Adrenal gland (tissue), 12 donors: ENCODE measurements around the gene TIMM21. TPM values are rescaled to one million over a fixed set of nuclear protein-coding genes. Genes with fewer than 3 reads are reported as not detected.

Source experiments
- DNase-seq, 7 donors: peaks; one replicate each; pipeline ENCODE4 v3.0.0-alpha.2; 2019 to 2020
- H3K27ac ChIP-seq, 5 donors: fragments of 200-600 bp; sonication (generic) in 4 of 5; 1 replicate in 3 of 5; 2 replicates in 2 of 5; pipeline versions ENCODE4 v1.5.1 to v1.8.0; 2016 to 2020; ENCODE audit warnings: mild to moderate bottlenecking in 1 of 5
- H3K27me3 ChIP-seq: fragments of 200-600 bp; 2 replicates; pipeline ENCODE4 v1.8.0; 2021
- H3K36me3 ChIP-seq, 2 donors: fragments of 200-600 bp; replicated peaks in 1 of 2; 1 replicate in 1 of 2; 2 replicates in 1 of 2; pipeline versions ENCODE4 v1.5.1 to v1.8.0; 2018 to 2022
- H3K4me1 ChIP-seq, 2 donors: fragments of 200-600 bp; replicated peaks in 1 of 2; 1 replicate in 1 of 2; 2 replicates in 1 of 2; pipeline versions ENCODE4 v1.5.1 to v1.8.0; 2018 to 2021
- H3K4me3 ChIP-seq, 4 donors: fragments of 200-600 bp; sonication (generic) in 3 of 4; one replicate each; pipeline ENCODE4 v1.5.1; 2016 to 2018
- H3K9me3 ChIP-seq, 3 donors: fragments of 200-600 bp; sonication (generic) in 1 of 3; replicated peaks in 1 of 3; 1 replicate in 2 of 3; 2 replicates in 1 of 3; pipeline versions ENCODE4 v1.5.1 to v1.8.0; 2016 to 2021
- POLR2A ChIP-seq, 2 donors: fragments of 450-650 bp; IDR thresholded peaks; one replicate each; pipeline ENCODE4 v1.6.1; 2017; ENCODE audit warnings: antibody characterized with exemption in 2 of 2, mild to moderate bottlenecking in 2 of 2, moderate library complexity in 1 of 2
- WGBS, 4 donors: extraction: QIAGEN DNeasy Blood & Tissue Kit in 2 of 4; methylation state at CpG; one replicate each; pipeline versions ENCODE4 v1.1.5 to v1.1.7; 2013 to 2017; 5-methylcytosine and 5-hydroxymethylcytosine counted together
- intact Hi-C, 2 donors: fragments of 100-400 bp; cut with DNase I; formaldehyde crosslinking; loops; one replicate each; pipeline versions ENCODE4 v1.14.1 to v1.15.0; 2022 to 2023
- polyA plus RNA-seq, 3 donors: library from polyadenylated mRNA; stranded (reverse); fragments of 200-250 nt in 2 of 3; fragments of 350-450 nt in 1 of 3; fragmentation: Illumina TruSeq in 1 of 3; extraction: RNeasy Lipid Tissue Mini Kit (QIAGEN cat#74804) in 1 of 3; gene quantifications; one replicate each; pipeline ENCODE4 v1.2.3, GENCODE V29; 2013 to 2014
- total RNA-seq, 9 donors: library from RNA; depleted of rRNA in 4 of 9; stranded (reverse); fragments of >200 nt in 4 of 9; fragments of 120-200 nt in 1 of 9; fragmentation: NEBNext Ultra II Directional in 1 of 9; extraction: Animal tissue kit (Norgen Biotek cat#: 25700) in 1 of 9; gene quantifications; one replicate each; pipeline versions ENCODE4 v1.1.0 to v1.2.4, GENCODE V29; 2013 to 2023
- TF ChIP-seq, protein P1 (sequence below), 6 experiments: fragments of 450-650 bp in 4 of 6; fragments of 200-600 bp in 2 of 6; sonication (generic) in 1 of 6; IDR thresholded peaks; 1 replicate in 5 of 6; 2 replicates in 1 of 6; pipeline versions ENCODE4 v1.5.1 to v1.8.0; 2016 to 2021; ENCODE audit warnings: antibody characterized with exemption in 6 of 6, mild to moderate bottlenecking in 2 of 6, moderate library complexity in 1 of 6
- donor health status: healthy with polysubstance abuse.
- donor health status: Bipolar disorder and iron deficiency.
- donor health status: DM: yes; HTN: yes; CAD: no.
- donor health status: DM: no; HTN: no; CAD: no.
- donor health status: DM: no; HTN: no; CAD: no.
- donor health status: DM: yes; HTN: yes; CAD: no.

The TIMM21 gene
- total and polyA plus RNA-seq, 12 donors = 7.1 to 102 (median 34.2) TPM

DNA sequence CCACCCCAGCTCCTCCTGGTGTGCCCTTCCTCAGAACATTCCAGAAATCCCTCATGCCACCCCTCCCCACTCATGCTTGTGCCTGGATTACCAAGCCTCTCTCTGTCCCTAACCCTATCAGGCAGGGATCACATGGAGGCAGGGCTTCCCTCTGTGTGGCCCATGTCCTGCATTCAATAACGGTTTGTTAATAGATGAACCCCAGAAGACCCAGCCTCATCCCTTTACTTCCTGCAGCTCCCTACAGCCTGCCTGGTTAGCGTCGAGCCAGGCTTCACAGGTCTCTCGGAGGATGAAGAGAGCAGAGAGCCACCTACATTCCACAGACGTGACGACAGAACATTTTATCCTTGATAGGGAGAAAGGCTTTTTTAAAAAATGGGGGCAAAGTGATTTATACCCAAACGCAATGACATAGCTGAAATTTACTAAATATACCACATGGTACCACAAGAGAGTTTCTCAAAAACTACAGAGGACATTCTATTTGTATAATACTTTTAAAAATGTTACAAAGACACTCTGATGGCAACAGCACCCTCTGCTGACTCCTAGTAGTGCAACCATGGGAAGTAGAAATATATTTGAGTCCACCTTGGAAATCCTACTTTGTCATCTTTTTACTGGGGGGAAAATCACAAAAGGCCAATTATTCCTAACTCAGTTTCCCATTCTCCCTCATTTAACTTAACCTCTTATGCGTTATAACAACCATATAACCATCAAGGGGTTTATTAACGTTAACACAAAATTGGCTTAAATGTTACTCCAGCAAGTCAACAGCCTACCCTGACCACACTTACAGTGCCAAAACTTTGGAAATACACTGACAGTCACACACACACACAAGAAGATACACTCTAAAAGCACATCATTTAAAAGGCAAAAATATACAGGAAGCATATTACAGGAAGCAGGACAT, 31.4 kb upstream of the TIMM21 start:
- H3K36me3 ChIP-seq = no peaks in the 10 kb centered on the region
- DNase-seq = peak in 1 of 7 donors; percentile 4
- TF ChIP-seq, protein P1, sequence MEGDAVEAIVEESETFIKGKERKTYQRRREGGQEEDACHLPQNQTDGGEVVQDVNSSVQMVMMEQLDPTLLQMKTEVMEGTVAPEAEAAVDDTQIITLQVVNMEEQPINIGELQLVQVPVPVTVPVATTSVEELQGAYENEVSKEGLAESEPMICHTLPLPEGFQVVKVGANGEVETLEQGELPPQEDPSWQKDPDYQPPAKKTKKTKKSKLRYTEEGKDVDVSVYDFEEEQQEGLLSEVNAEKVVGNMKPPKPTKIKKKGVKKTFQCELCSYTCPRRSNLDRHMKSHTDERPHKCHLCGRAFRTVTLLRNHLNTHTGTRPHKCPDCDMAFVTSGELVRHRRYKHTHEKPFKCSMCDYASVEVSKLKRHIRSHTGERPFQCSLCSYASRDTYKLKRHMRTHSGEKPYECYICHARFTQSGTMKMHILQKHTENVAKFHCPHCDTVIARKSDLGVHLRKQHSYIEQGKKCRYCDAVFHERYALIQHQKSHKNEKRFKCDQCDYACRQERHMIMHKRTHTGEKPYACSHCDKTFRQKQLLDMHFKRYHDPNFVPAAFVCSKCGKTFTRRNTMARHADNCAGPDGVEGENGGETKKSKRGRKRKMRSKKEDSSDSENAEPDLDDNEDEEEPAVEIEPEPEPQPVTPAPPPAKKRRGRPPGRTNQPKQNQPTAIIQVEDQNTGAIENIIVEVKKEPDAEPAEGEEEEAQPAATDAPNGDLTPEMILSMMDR (IDR thresholded peaks at IDR 0.05) = peak in 5 of 6 experiments; percentile 6 to 51 (median 42)
- TF ChIP-seq POLR2A (IDR thresholded peaks at IDR 0.05) = no peak
- no peaks in the 10 kb centered on the region for H3K27me3 ChIP-seq
- no peak overlapping the region for H3K4me3 ChIP-seq
- no peaks in the 10 kb centered on the region for H3K4me1 ChIP-seq
- 38 to 48% (median 41%) methylated on average over 9 of the region's 9 CpGs for WGBS, 4 donors
- H3K9me3 ChIP-seq = no peaks in the 10 kb centered on the region
- no peak overlapping the region for H3K27ac ChIP-seq
- intact Hi-C loops = no loop called here

DNA sequence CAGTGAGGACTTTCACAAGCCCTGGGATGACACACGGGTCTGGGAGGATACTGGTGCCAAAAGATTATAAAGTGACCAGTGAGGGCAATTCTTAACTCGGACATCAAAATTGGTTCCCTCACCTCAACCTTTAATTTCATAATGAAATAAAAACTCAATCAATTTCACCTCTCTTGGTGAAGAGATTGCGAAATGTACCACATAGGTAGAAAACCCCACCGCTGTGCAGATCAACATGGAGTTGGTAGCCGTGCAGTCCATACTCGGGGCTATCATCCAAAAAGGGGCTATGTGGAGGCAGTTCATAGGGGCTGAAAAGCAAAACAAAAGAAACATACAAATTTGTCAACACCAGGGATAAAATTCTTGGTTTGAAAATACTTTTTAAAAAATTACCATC, 25.1 kb upstream of the TIMM21 start:
- no peak for TF ChIP-seq POLR2A (IDR thresholded peaks at IDR 0.05)
- TF ChIP-seq, protein P1 (IDR thresholded peaks at IDR 0.05) = no peak
- H3K27ac ChIP-seq = no peak overlapping the region
- H3K27me3 ChIP-seq = no peaks in the 10 kb centered on the region
- H3K36me3 ChIP-seq = no peaks in the 10 kb centered on the region
- intact Hi-C loops = no loop called here
- H3K9me3 ChIP-seq = no peaks in the 10 kb centered on the region
- WGBS, 4 donors = 85 to 91% (median 89%) methylated on average over 6 of the region's 6 CpGs
- H3K4me1 ChIP-seq = no peaks in the 10 kb centered on the region
- no peak for DNase-seq
- H3K4me3 ChIP-seq = no peak overlapping the region

DNA sequence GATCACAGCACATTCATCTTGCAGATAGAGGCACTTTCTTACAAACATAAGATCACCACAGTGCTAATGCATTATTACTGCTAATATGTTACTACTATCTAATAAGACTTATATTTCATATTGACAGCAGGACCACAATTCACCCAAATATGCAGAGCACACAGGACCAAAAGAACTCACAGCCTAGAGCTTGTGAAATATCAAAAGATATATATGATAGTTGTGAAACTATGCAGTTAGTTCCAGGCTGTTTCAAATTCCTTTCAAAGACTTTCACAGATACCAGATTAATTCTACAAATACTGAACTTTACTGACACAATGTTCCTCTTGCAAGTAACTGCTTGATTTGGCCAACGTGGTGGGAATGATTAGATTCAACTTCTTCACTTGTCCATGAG, 23.7 kb upstream of the TIMM21 start:
- Histone ChIP-seq H3K4me1 (no peaks in the 10 kb centered on the region), H3K36me3 (no peaks in the 10 kb centered on the region), H3K9me3 (no peaks in the 10 kb centered on the region), H3K4me3 (no peak overlapping the region), H3K27me3 (no peaks in the 10 kb centered on the region), H3K27ac (no peak overlapping the region)
- TF ChIP-seq POLR2A (IDR thresholded peaks at IDR 0.05) = no peak
- TF ChIP-seq, protein P1 (IDR thresholded peaks at IDR 0.05) = no peak
- intact Hi-C loops = no loop called here
- WGBS, 4 donors = 50 to 75% (median 55%) methylated on average over 1 of the region's 1 CpG
- no peak for DNase-seq

DNA sequence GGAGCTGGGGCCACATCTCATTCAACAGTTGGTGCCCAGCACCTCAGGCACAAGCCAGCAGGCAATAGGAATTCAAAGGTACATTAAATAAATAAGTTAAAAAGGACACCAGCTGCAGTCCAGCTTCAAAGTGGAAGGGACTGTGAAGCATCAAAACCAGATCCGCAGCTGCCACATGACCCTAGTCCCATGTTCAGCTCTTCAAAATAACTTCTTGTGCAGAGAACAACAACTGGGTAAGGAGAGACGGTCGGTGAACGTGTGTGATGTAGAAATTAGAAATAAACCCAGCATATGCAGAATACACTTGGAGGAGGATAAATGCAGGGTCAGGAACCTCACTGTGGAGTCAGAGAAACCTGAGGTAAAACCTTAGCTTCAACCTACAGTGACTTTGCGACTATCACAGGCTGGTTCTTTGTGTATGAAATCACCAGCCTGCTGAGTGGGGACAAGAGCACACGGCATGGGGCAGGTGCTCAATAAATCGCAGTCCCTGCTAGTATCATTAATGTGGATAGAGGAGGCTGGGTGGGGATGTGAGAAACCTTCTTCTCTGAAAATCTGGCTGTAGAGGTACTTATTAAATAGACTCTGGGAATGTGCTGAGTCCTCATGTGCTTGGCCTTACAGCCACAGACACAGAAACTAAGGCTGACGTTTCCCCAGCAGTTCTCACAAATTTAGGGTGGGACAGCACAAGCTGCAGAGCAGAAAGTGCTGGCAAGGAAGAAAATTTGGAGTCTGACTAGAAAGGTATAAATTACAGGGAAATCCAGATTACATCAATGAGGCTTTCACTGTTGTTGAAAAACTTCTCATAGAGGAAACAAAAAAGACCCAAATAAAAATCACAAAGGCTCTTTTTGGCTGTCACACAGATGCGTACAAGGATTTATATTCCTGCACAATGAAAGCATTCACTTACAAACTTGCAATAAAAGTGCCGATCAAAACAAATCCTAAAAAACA, 21.4 kb upstream of the TIMM21 start:
- Histone ChIP-seq H3K27ac (no peak overlapping the region), H3K36me3 (no peaks in the 10 kb centered on the region), H3K9me3 (no peaks in the 10 kb centered on the region), H3K27me3 (no peaks in the 10 kb centered on the region), H3K4me1 (no peaks in the 10 kb centered on the region), H3K4me3 (no peak overlapping the region)
- DNase-seq = no peak
- 63 to 69% (median 68%) methylated on average over 10 of the region's 10 CpGs for WGBS, 4 donors
- TF ChIP-seq, protein P1 (IDR thresholded peaks at IDR 0.05) = no peak
- TF ChIP-seq POLR2A (IDR thresholded peaks at IDR 0.05) = no peak
- intact Hi-C loops = no loop called here
